H9 (cell line): ENCODE results near the gene KAT8. TPM values are rescaled to one million over a fixed set of nuclear protein-coding genes. Genes with fewer than 3 reads are reported as not detected.

ENCODE experiments used
- DNase-seq: peaks from one replicate; pipeline ENCODE4 v3.0.0-alpha.2; 2017
- H2AFZ ChIP-seq: one replicate; pipeline ENCODE4 v1.6.1; 2013; ENCODE audit warnings: mild to moderate bottlenecking, low read length, control low read depth, moderate library complexity
- H2AK5ac ChIP-seq: 2 replicates; pipeline ENCODE4 v1.6.1; 2013; ENCODE audit warnings: low read length, control low read depth, mixed read lengths; ENCODE audit not compliant: insufficient read length
- H2BK120ac ChIP-seq: one replicate; pipeline ENCODE4 v1.6.1; 2013; ENCODE audit warnings: low read depth, mild to moderate bottlenecking, low read length, control low read depth, inconsistent platforms; ENCODE audit not compliant: poor library complexity, severe bottlenecking
- H2BK12ac ChIP-seq: 2 replicates; pipeline ENCODE4 v1.6.1; 2013; ENCODE audit warnings: low read length, control low read depth, mixed read lengths, low read depth; ENCODE audit not compliant: insufficient read length
- H2BK15ac ChIP-seq: 2 replicates; pipeline ENCODE4 v1.6.1; 2013; ENCODE audit warnings: low read depth, low read length, control low read depth
- H2BK20ac ChIP-seq: one replicate; pipeline ENCODE4 v1.6.1; 2013; ENCODE audit warnings: low read depth, mild to moderate bottlenecking, low read length, control low read depth, inconsistent platforms; ENCODE audit not compliant: poor library complexity, severe bottlenecking
- H2BK5ac ChIP-seq: 2 replicates; pipeline ENCODE4 v1.6.1; 2013; ENCODE audit warnings: low read length, control low read depth, mixed read lengths; ENCODE audit not compliant: insufficient read length
- H3K14ac ChIP-seq: 2 replicates; pipeline ENCODE4 v1.6.1; 2013; ENCODE audit warnings: low read length, control low read depth; ENCODE audit not compliant: insufficient read depth
- H3K18ac ChIP-seq: 2 replicates; pipeline ENCODE4 v1.6.1; 2013; ENCODE audit warnings: low read depth, mild to moderate bottlenecking, mixed read lengths, low read length, control low read depth; ENCODE audit not compliant: insufficient read length
- H3K23ac ChIP-seq: 2 replicates; pipeline ENCODE4 v1.6.1; 2013; ENCODE audit warnings: low read length, control low read depth, mixed read lengths, low read depth; ENCODE audit not compliant: insufficient read length
- H3K23me2 ChIP-seq: 2 replicates; pipeline ENCODE4 v1.6.1; 2013; ENCODE audit warnings: low read depth, mild to moderate bottlenecking, mixed read lengths, low read length, control low read depth; ENCODE audit not compliant: insufficient read length, poor library complexity, severe bottlenecking
- H3K27ac ChIP-seq: 2 replicates; pipeline ENCODE4 v1.5.1; 2013; ENCODE audit warnings: low read length, control low read depth, mixed read lengths, low read depth; ENCODE audit not compliant: insufficient read length
- H3K27me3 ChIP-seq: 2 replicates; pipeline ENCODE4 v1.6.1; 2013; ENCODE audit warnings: low read length, control low read depth, inconsistent platforms; ENCODE audit not compliant: insufficient read depth
- H3K4ac ChIP-seq: 2 replicates; pipeline ENCODE4 v1.6.1; 2013; ENCODE audit warnings: low read depth, mild to moderate bottlenecking, control low read depth, inconsistent platforms, low read length, moderate library complexity
- H3K4me1 ChIP-seq: 2 replicates; pipeline ENCODE4 v1.6.1; 2013; ENCODE audit warnings: low read length, control low read depth, inconsistent platforms; ENCODE audit not compliant: insufficient read depth
- H3K4me2 ChIP-seq: 2 replicates; pipeline ENCODE4 v1.6.1; 2013; ENCODE audit warnings: low read length, control low read depth, mixed read lengths; ENCODE audit not compliant: insufficient read length, insufficient read depth
- H3K56ac ChIP-seq: 2 replicates; pipeline ENCODE4 v1.6.1; 2013; ENCODE audit warnings: low read depth, mild to moderate bottlenecking, mixed read lengths, low read length, control low read depth; ENCODE audit not compliant: insufficient read length
- H3K79me1 ChIP-seq: 2 replicates; pipeline ENCODE4 v1.6.1; 2013; ENCODE audit warnings: low read depth, mild to moderate bottlenecking, moderate library complexity, low read length, control low read depth, inconsistent platforms; ENCODE audit not compliant: insufficient read depth, poor library complexity, severe bottlenecking
- H3K79me2 ChIP-seq: 2 replicates; pipeline ENCODE4 v1.6.1; 2013; ENCODE audit warnings: low read length, control low read depth, inconsistent platforms; ENCODE audit not compliant: insufficient read depth
- H3K9ac ChIP-seq: 2 replicates; pipeline ENCODE4 v1.6.1; 2013; ENCODE audit warnings: low read length, control low read depth, mixed read lengths; ENCODE audit not compliant: insufficient read length; ENCODE audit errors: extremely low read depth
- H3K9me3 ChIP-seq: one replicate; pipeline ENCODE4 v1.6.1; 2013; ENCODE audit warnings: low read depth, low read length, inconsistent platforms; ENCODE audit not compliant: control insufficient read depth
- H3T11ph ChIP-seq: one replicate; pipeline ENCODE4 v1.6.1; 2013; ENCODE audit warnings: mild to moderate bottlenecking, low read length, control low read depth, inconsistent platforms
- H4K20me1 ChIP-seq: one replicate; pipeline ENCODE4 v1.6.1; 2013; ENCODE audit not compliant: control insufficient read depth, insufficient read length, insufficient read depth
- H4K5ac ChIP-seq: 2 replicates; pipeline ENCODE4 v1.6.1; 2013; ENCODE audit warnings: low read depth, mild to moderate bottlenecking, mixed read lengths, low read length, control low read depth; ENCODE audit not compliant: insufficient read length
- H4K8ac ChIP-seq: replicated peaks from 2 replicates; pipeline ENCODE4 v1.6.1; 2013; ENCODE audit warnings: low read length, control low read depth, mixed read lengths, low read depth; ENCODE audit not compliant: insufficient read length
- H4K91ac ChIP-seq: 2 replicates; pipeline ENCODE4 v1.6.1; 2013; ENCODE audit warnings: low read depth, mild to moderate bottlenecking, moderate library complexity, mixed read lengths, low read length, control low read depth; ENCODE audit not compliant: insufficient read length
- H3K27ac Mint-ChIP-seq, 3 experiments: 2 replicates in 2 of 3; 3 replicates in 1 of 3; pipeline ENCODE4 v1.8.0; 2020 to 2021; ENCODE audit warnings: mixed read lengths in 3 of 3, mild to moderate bottlenecking in 1 of 3, moderate library complexity in 1 of 3
- H3K27me3 Mint-ChIP-seq: 2 replicates; pipeline ENCODE4 v1.8.0; 2021; ENCODE audit warnings: low read depth, mild to moderate bottlenecking, moderate library complexity, mixed read lengths
- H3K36me3 Mint-ChIP-seq, 3 experiments: 2 replicates in 2 of 3; 3 replicates in 1 of 3; pipeline ENCODE4 v1.8.0; 2020 to 2021; ENCODE audit warnings: low read depth in 3 of 3, mixed read lengths in 3 of 3; ENCODE audit not compliant: insufficient read depth in 1 of 3
- H3K4me1 Mint-ChIP-seq, 2 experiments: 2 replicates each; pipeline ENCODE4 v1.8.0; 2020; ENCODE audit warnings: mixed read lengths in 2 of 2
- H3K4me3 Mint-ChIP-seq, 2 experiments: 2 replicates in 1 of 2; 3 replicates in 1 of 2; pipeline ENCODE4 v1.8.0; 2020 to 2021; ENCODE audit warnings: mild to moderate bottlenecking in 2 of 2, mixed read lengths in 2 of 2, moderate library complexity in 1 of 2
- H3K9me3 Mint-ChIP-seq, 2 experiments: 2 replicates in 1 of 2; 3 replicates in 1 of 2; pipeline ENCODE4 v1.8.0; 2020; ENCODE audit warnings: mild to moderate bottlenecking in 2 of 2, mixed read lengths in 2 of 2, moderate library complexity in 1 of 2
- WGBS: extraction: QIAGEN DNeasy Blood & Tissue Kit; methylation state at CpG from one replicate; pipeline ENCODE4 v1.1.7; 2013; ENCODE audit warnings: missing lambda C conversion rate, low lambda C conversion rate, mixed read lengths; ENCODE audit not compliant: insufficient read length; ENCODE audit errors: extremely low coverage; 5-methylcytosine and 5-hydroxymethylcytosine counted together
- total RNA-seq: library from RNA; stranded (reverse); gene quantifications from 2 replicates; pipeline ENCODE4 v1.2.1, GENCODE V29; 2021
- TF ChIP-seq, protein P1 (sequence below): fragments of 200-600 bp; sonication (generic); conservative IDR thresholded peaks from 3 replicates; pipeline ENCODE4 v1.8.0; 2021; ENCODE audit warnings: antibody characterized with exemption, mild to moderate bottlenecking

The KAT8 gene
- total RNA-seq, 1 experiment from 2014 or later, result 52.1 TPM

DNA sequence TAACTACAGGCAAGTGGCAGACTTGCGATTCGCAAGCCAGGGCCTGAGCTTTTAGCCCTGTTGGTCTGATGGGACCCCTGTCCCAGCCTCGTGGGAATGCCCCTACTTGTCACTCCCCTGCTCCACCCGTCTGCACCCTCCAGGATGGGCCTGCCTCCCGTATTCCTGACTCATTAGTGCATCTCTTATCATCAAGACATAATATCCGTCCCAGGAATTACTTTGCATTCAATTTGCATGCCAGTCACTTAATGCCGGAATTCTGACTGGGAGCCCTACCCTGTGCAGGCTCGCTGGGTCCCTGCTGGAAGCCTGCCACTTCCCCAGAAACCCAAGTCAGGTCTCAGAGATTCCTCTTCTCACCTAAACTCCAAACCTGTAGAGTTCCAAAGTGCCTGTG lies 32.1 kb upstream of the KAT8 start:
- Histone ChIP-seq H3K56ac (no peak overlapping the region), H3K4me1 (no peaks in the 10 kb centered on the region), H2BK12ac (no peak overlapping the region), H2BK20ac (no peak overlapping the region), H2AFZ (no peak overlapping the region), H3K14ac (no peak overlapping the region), H3K4me2 (no peak overlapping the region), H4K20me1 (no peaks in the 10 kb centered on the region), H3K79me1 (no peaks in the 10 kb centered on the region), H4K8ac (no peak overlapping the region), H2BK5ac (no peak overlapping the region), H4K5ac (no peak overlapping the region), H3K27me3 (no peaks in the 10 kb centered on the region), H2BK120ac (no peak overlapping the region), H2AK5ac (no peak overlapping the region), H3K9ac (no peak overlapping the region), H3K9me3 (no peaks in the 10 kb centered on the region), H3K18ac (no peak overlapping the region), H4K91ac (no peak overlapping the region), H3K79me2 (no peaks in the 10 kb centered on the region), H2BK15ac (no peak overlapping the region), H3T11ph (no peak overlapping the region), H3K23ac (no peak overlapping the region), H3K23me2 (no peaks in the 10 kb centered on the region), H3K27ac (no peak overlapping the region), H3K4ac (no peak overlapping the region)
- peaks cover 6 to 28% (median 26%) of the 10 kb centered on the region in 3 experiments; a peak in 6 of 7 replicates for H3K36me3 Mint-ChIP-seq
- TF ChIP-seq, protein P1, sequence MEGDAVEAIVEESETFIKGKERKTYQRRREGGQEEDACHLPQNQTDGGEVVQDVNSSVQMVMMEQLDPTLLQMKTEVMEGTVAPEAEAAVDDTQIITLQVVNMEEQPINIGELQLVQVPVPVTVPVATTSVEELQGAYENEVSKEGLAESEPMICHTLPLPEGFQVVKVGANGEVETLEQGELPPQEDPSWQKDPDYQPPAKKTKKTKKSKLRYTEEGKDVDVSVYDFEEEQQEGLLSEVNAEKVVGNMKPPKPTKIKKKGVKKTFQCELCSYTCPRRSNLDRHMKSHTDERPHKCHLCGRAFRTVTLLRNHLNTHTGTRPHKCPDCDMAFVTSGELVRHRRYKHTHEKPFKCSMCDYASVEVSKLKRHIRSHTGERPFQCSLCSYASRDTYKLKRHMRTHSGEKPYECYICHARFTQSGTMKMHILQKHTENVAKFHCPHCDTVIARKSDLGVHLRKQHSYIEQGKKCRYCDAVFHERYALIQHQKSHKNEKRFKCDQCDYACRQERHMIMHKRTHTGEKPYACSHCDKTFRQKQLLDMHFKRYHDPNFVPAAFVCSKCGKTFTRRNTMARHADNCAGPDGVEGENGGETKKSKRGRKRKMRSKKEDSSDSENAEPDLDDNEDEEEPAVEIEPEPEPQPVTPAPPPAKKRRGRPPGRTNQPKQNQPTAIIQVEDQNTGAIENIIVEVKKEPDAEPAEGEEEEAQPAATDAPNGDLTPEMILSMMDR, result no peak
- no peaks in the 10 kb centered on the region for H3K9me3 Mint-ChIP-seq
- peak; percentile 13 for DNase-seq
- H3K27me3 Mint-ChIP-seq, result no peaks in the 10 kb centered on the region
- H3K4me1 Mint-ChIP-seq, result peaks cover 0 to 3% of the 10 kb centered on the region in 2 experiments; a peak in 1 of 4 replicates
- no CpG with 5 or more reads among the region's 8 CpGs for WGBS
- peak overlapping the region in 2 of 3 experiments; percentile 66 to 96; a peak in 4 of 7 replicates for H3K27ac Mint-ChIP-seq
- no peak overlapping the region for H3K4me3 Mint-ChIP-seq
